Measurements from ENCODE around the gene FOXJ1. TPM values are rescaled to one million over a fixed set of nuclear protein-coding genes. Genes with fewer than 3 reads are reported as not detected.
"Not testable (repeated sequence)": the region's sequence is repeated elsewhere in the genome, so short reads cannot be mapped to it uniquely, and the experiment has no call there.

FOXJ1 gene
- 4.6 TPM for total RNA-seq

- DNase-seq (ENCODE audit: low read depth in 2 of 3, low spot score in 2 of 3): peak; percentile 88 to 93 (median 89)
Observed at GRCh38 chr17:76141212-76142038, at the start of gene FOXJ1. TSS of gene FOXJ1 (minus strand) at chr17:76141245. CDS start at chr17:76140395, 850 bp downstream.

GRCh38 chr17:76189741-76190140 lies 48.7 kb upstream of the FOXJ1 start:
- DNase-seq (ENCODE audit: low read depth in 2 of 3, low spot score in 2 of 3): no peak

- no peak for DNase-seq (ENCODE audit: low read depth in 2 of 3, low spot score in 2 of 3)
Observed at GRCh38 chr17:76189247-76189646, 48.2 kb upstream of the FOXJ1 start.

- no peak for DNase-seq (ENCODE audit: low read depth in 2 of 3, low spot score in 2 of 3)
Observed at GRCh38 chr17:76188213-76189016, 47.4 kb upstream of the FOXJ1 start.

- not testable (repeated sequence) for DNase-seq (ENCODE audit: low read depth in 2 of 3, low spot score in 2 of 3)
Observed at GRCh38 chr17:76186774-76187173, 45.7 kb upstream of the FOXJ1 start.

GRCh38 chr17:76184290-76184689 lies 43.2 kb upstream of the FOXJ1 start:
- no peak for DNase-seq (ENCODE audit: low read depth in 2 of 3, low spot score in 2 of 3)

- peak; percentile 91 to 97 (median 92) for DNase-seq (ENCODE audit: low read depth in 2 of 3, low spot score in 2 of 3)
Observed at GRCh38 chr17:76182016-76182764, 41.1 kb upstream of the FOXJ1 start.

GRCh38 chr17:76179496-76180467 lies 38.7 kb upstream of the FOXJ1 start:
- DNase-seq (ENCODE audit: low read depth in 2 of 3, low spot score in 2 of 3): no peak

- no peak for DNase-seq (ENCODE audit: low read depth in 2 of 3, low spot score in 2 of 3)
Observed at GRCh38 chr17:76178124-76178523, 37.1 kb upstream of the FOXJ1 start.

- no peak for DNase-seq (ENCODE audit: low read depth in 2 of 3, low spot score in 2 of 3)
Observed at GRCh38 chr17:76176701-76177574, 35.9 kb upstream of the FOXJ1 start.

GRCh38 chr17:76174037-76174436 lies 33.0 kb upstream of the FOXJ1 start:
- no peak for DNase-seq (ENCODE audit: low read depth in 2 of 3, low spot score in 2 of 3)

GRCh38 chr17:76173474-76173873 lies 32.4 kb upstream of the FOXJ1 start:
- DNase-seq (ENCODE audit: low read depth in 2 of 3, low spot score in 2 of 3): no peak

- DNase-seq (ENCODE audit: low read depth in 2 of 3, low spot score in 2 of 3): no peak
Observed at GRCh38 chr17:76171706-76172105, 30.7 kb upstream of the FOXJ1 start.

GRCh38 chr17:76170114-76170513 lies 29.1 kb upstream of the FOXJ1 start:
- no peak for DNase-seq (ENCODE audit: low read depth in 2 of 3, low spot score in 2 of 3)

GRCh38 chr17:76166906-76167305 lies 25.9 kb upstream of the FOXJ1 start:
- no peak for DNase-seq (ENCODE audit: low read depth in 2 of 3, low spot score in 2 of 3)

- no peak for DNase-seq (ENCODE audit: low read depth in 2 of 3, low spot score in 2 of 3)
Observed at GRCh38 chr17:76166168-76166567, 25.1 kb upstream of the FOXJ1 start.

GRCh38 chr17:76164331-76164730 lies 23.3 kb upstream of the FOXJ1 start:
- DNase-seq (ENCODE audit: low read depth in 2 of 3, low spot score in 2 of 3): no peak

GRCh38 chr17:76163919-76164318 lies 22.9 kb upstream of the FOXJ1 start:
- no peak for DNase-seq (ENCODE audit: low read depth in 2 of 3, low spot score in 2 of 3)
